Smooth muscle cell (in vitro differentiated cells): ENCODE results near the gene THSD7A. TPM values are rescaled to one million over a fixed set of nuclear protein-coding genes. Genes with fewer than 3 reads are reported as not detected.

Experiments
- DNase-seq: peaks from one replicate; lab custom pipeline; 2025; ENCODE audit not compliant: unreplicated experiment; lab: John Stamatoyannopoulos, UW
- H2AFZ ChIP-seq: fragments of 200-600 bp; sonication (generic); 2 replicates; pipeline ENCODE4 v1.6.0; 2016; ENCODE audit warnings: antibody characterized with exemption, low read depth, mild to moderate bottlenecking
- H3F3A ChIP-seq: fragments of 200-600 bp; sonication (generic); 2 replicates; pipeline ENCODE4 v1.6.0; 2017; ENCODE audit warnings: antibody characterized with exemption, low read depth
- H3K27ac ChIP-seq: fragments of 200-600 bp; sonication (generic); 2 replicates; pipeline ENCODE4 v1.5.1; 2016; ENCODE audit warnings: low read depth, mild to moderate bottlenecking
- H3K27me3 ChIP-seq: fragments of 200-600 bp; sonication (generic); 2 replicates; pipeline ENCODE4 v1.6.1; 2016; ENCODE audit warnings: low read depth, mild to moderate bottlenecking
- H3K36me3 ChIP-seq: fragments of 200-600 bp; sonication (generic); 2 replicates; pipeline ENCODE4 v1.5.1; 2016; ENCODE audit warnings: low read depth
- H3K4me1 ChIP-seq: fragments of 200-600 bp; sonication (generic); 2 replicates; pipeline ENCODE4 v1.5.1; 2016; ENCODE audit warnings: low read depth
- H3K4me2 ChIP-seq: fragments of 200-600 bp; sonication (generic); 2 replicates; pipeline ENCODE4 v1.6.0; 2016; ENCODE audit warnings: mild to moderate bottlenecking
- H3K4me3 ChIP-seq: fragments of 200-600 bp; sonication (generic); 2 replicates; pipeline ENCODE4 v1.5.1; 2016; ENCODE audit warnings: mild to moderate bottlenecking
- H3K79me2 ChIP-seq: fragments of 200-600 bp; sonication (generic); 2 replicates; pipeline ENCODE4 v1.6.0; 2016; ENCODE audit warnings: low read depth, mild to moderate bottlenecking
- H3K9ac ChIP-seq: fragments of 200-600 bp; sonication (generic); 2 replicates; pipeline ENCODE4 v1.6.0; 2016; ENCODE audit warnings: low read depth
- H3K9me3 ChIP-seq: fragments of 200-600 bp; sonication (generic); replicated peaks from 2 replicates; pipeline ENCODE4 v1.5.1; 2016; ENCODE audit warnings: low read depth
- H4K20me1 ChIP-seq: fragments of 200-600 bp; sonication (generic); 2 replicates; pipeline ENCODE4 v1.6.0; 2016; ENCODE audit warnings: low read depth
- CTCF ChIP-seq: fragments of 200-600 bp; sonication (generic); IDR thresholded peaks from 2 replicates; pipeline ENCODE4 v1.5.1; 2017; ENCODE audit warnings: borderline replicate concordance, mild to moderate bottlenecking, antibody characterized with exemption; ENCODE audit not compliant: insufficient read depth, poor library complexity, severe bottlenecking
- WGBS: methylation state at CpG from one replicate; pipeline ENCODE4 v1.1.7; 2016; ENCODE audit warnings: low lambda C conversion rate; 5-methylcytosine and 5-hydroxymethylcytosine counted together
- polyA plus RNA-seq: library from polyadenylated mRNA; unstranded; fragments of >200 nt; fragmentation: Nextera tagmentation; extraction: Ambion mirVana; gene quantifications from 2 replicates; pipeline ENCODE4 v1.2.1, GENCODE V29; 2016
- total RNA-seq: library from RNA; depleted of rRNA; stranded (reverse); fragments of >200 nt; gene quantifications from 2 replicates; pipeline ENCODE4 v1.2.3, GENCODE V29; 2014

Gene THSD7A
- total and polyA plus RNA-seq, 2 experiments from 2014 or later, result 1.7 to 2.7 TPM

DNA sequence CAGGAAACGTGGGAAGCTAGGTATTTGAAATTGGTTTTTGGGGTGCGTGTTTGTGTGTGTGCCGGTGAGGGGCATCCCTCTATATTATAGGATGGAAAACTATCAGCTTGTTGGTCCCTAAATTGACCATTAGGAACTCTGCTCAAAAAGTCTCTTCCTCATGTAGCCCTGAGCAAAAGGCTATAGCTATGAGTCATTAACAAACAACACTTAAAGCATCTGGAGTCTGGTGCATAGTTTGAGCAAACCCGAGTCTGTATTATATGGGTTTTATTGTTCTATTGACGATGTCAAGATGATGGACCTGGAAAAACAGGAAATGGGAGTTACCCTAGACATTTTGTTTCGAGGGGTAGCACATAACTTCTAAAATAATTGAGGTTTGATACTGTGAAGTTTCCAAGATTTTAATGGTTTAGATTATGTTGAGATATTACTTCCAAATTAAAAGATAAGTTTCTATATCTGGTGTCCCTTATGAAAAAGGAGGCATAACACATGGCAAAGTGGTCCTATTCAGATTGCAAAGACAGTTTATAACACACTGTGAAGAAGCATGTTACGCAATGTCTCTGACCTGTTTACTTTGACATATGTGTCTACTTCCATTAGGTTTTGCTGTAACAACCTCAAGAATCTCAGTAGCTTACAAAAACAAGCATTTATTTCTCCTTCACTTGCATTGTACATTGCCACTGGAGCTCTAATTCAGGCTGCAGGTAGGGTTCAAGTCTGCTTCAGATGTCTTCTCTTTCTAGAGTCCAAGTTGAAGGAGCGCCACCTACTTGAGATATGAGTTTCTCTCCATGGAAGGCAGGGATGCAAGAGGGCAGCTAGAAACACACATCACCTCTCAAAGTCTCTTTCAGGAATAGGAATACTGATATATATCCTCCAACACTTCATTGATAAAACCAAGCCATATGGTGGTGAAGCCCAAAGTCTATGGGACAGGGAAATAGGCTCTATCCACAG is 500.6 kb downstream of the THSD7A start:
- Histone ChIP-seq H3K79me2 (no peaks in the 10 kb centered on the region), H3K36me3 (no peaks in the 10 kb centered on the region), H3K27ac (no peak overlapping the region), H3K27me3 (no peaks in the 10 kb centered on the region), H3K9me3 (no peaks in the 10 kb centered on the region), H2AFZ (no peak overlapping the region), H3K9ac (no peak overlapping the region), H3K4me3 (no peak overlapping the region), H4K20me1 (no peaks in the 10 kb centered on the region), H3K4me2 (no peak overlapping the region), H3K4me1 (no peaks in the 10 kb centered on the region), H3F3A (no peaks in the 10 kb centered on the region)
- 62% methylated on average over 8 of the region's 8 CpGs for WGBS
- DNase-seq, result no peak
- TF ChIP-seq CTCF, result no peak

- no peaks in the 10 kb centered on the region for H4K20me1 ChIP-seq
- H3K4me1 ChIP-seq, result no peaks in the 10 kb centered on the region
- DNase-seq, result no peak
- H3K27ac ChIP-seq, result no peak overlapping the region
- no peak for TF ChIP-seq CTCF
- 90% methylated on average over 3 of the region's 3 CpGs for WGBS
- no peak overlapping the region for H2AFZ ChIP-seq
- no peaks in the 10 kb centered on the region for H3K9me3 ChIP-seq
- no peak overlapping the region for H3K4me3 ChIP-seq
- no peak overlapping the region for H3K4me2 ChIP-seq
- H3K79me2 ChIP-seq, result no peaks in the 10 kb centered on the region
- no peaks in the 10 kb centered on the region for H3F3A ChIP-seq
- H3K27me3 ChIP-seq, result no peaks in the 10 kb centered on the region
- no peak overlapping the region for H3K9ac ChIP-seq
- H3K36me3 ChIP-seq, result no peaks in the 10 kb centered on the region
Observed at GRCh38 chr7:11330717-11331116, 501.3 kb downstream of the THSD7A start.

DNA sequence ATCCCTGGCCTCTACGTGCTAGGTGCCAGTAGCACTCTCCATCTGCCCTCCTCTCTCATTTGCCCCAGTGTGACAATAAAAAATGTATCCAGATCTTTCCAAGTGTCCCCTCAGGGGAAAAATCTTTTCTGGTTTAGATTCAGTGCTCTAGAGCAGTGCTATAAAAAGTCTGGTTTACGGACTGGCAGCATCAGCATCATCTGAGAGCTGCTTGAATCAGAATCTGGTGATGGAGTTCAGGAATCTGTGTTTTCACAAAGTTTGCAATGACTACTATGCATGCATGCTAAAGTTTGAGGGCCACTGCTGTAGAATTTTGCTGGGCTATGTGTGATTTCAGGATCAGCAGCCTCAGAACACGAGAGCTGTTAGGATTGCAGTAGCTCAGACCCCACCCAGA is 501.8 kb downstream of the THSD7A start:
- Histone ChIP-seq H3K9me3 (no peaks in the 10 kb centered on the region), H3K36me3 (no peaks in the 10 kb centered on the region), H3K27ac (no peak overlapping the region), H3K79me2 (no peaks in the 10 kb centered on the region), H3K4me2 (no peak overlapping the region), H3K9ac (no peak overlapping the region), H3F3A (no peaks in the 10 kb centered on the region), H3K4me1 (no peaks in the 10 kb centered on the region), H3K27me3 (no peaks in the 10 kb centered on the region), H2AFZ (no peak overlapping the region), H3K4me3 (no peak overlapping the region), H4K20me1 (no peaks in the 10 kb centered on the region)
- DNase-seq, result no peak
- TF ChIP-seq CTCF, result no peak
- WGBS, result 99% methylated on average over 3 of the region's 3 CpGs
